ENCODE results near the gene ATG4B. TPM values are rescaled to one million over a fixed set of nuclear protein-coding genes. Genes with fewer than 3 reads are reported as not detected.

Gene ATG4B
- total RNA-seq, 6 experiments from 2014 or later, result 20.6 to 49.8 (median 39.3) TPM

GRCh38 chr2:241616168-241617125 lies 21.0 kb upstream of the ATG4B start:
- no peaks in the 10 kb centered on the region for H3K9me3 ChIP-seq
- no peaks in the 10 kb centered on the region for H3K27me3 ChIP-seq
- peak in 1 of 3 donors; percentile 53 for DNase-seq
- 41% methylated on average over 16 of the region's 30 CpGs for whole genome bisulfite sequencing (ENCODE audit: insufficient coverage, low coverage, low lambda C conversion rate, missing lambda C conversion rate)
- intact Hi-C loops (cut with DNase I), result no loop called here
- TF ChIP-seq POLR2A (IDR thresholded peaks at IDR 0.05), result no peak
- TF ChIP-seq, protein P1, sequence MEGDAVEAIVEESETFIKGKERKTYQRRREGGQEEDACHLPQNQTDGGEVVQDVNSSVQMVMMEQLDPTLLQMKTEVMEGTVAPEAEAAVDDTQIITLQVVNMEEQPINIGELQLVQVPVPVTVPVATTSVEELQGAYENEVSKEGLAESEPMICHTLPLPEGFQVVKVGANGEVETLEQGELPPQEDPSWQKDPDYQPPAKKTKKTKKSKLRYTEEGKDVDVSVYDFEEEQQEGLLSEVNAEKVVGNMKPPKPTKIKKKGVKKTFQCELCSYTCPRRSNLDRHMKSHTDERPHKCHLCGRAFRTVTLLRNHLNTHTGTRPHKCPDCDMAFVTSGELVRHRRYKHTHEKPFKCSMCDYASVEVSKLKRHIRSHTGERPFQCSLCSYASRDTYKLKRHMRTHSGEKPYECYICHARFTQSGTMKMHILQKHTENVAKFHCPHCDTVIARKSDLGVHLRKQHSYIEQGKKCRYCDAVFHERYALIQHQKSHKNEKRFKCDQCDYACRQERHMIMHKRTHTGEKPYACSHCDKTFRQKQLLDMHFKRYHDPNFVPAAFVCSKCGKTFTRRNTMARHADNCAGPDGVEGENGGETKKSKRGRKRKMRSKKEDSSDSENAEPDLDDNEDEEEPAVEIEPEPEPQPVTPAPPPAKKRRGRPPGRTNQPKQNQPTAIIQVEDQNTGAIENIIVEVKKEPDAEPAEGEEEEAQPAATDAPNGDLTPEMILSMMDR (IDR thresholded peaks at IDR 0.05), result peak in 1 of 4 donors; percentile 12
- H3K36me3 ChIP-seq, result peaks cover 0 to 5% (median 0%) of the 10 kb centered on the region in 4 donors
- ATAC-seq, result peak; percentile 63 to 73 (median 73)
- peak overlapping the region in 1 of 3 donors; percentile 25 for H3K27ac ChIP-seq
- peak overlapping the region; percentile 20 to 50 (median 41) for H3K4me3 ChIP-seq
- H3K4me1 ChIP-seq, result peaks cover 0 to 9% (median 0%) of the 10 kb centered on the region in 4 donors

DNA sequence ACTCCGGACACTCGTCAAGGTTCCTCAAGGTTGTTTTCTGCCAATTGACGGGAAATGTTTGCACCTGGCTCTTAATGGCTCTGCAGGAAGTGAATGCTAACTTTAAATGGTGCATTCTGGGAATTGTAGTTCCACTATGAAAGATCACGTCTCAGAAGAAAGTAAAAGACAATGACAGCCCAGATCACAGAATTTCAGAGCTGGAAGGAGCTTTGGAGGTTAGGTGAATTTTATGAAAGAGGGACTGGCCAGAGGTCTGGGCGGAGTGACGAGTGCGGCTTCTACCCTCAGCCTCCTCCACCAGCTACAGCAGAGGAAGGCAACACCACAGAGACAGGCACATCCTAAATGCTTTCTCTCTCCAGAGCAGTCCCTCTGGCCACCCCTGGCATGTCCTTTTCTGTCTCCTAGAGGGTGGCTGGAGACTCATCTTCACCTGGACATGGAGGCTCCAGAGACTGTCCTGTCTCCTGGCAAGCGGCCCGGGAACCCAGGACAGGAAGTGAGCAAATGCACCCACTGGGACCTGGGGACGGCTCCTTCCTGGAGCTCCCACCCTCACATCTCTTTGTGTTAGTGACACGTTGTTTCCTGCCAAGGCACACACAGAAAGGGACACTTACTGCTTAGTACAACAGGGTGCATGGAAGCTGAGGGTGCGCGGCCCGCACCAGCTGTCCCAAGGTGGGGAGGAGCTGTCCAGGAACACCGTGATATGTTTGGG lies 19.9 kb upstream of the ATG4B start:
- no peaks in the 10 kb centered on the region for H3K9me3 ChIP-seq
- TF ChIP-seq, protein P1 (IDR thresholded peaks at IDR 0.05), result no peak
- TF ChIP-seq POLR2A (IDR thresholded peaks at IDR 0.05), result no peak
- H3K4me1 ChIP-seq, result peaks cover 0 to 9% (median 0%) of the 10 kb centered on the region in 4 donors
- intact Hi-C loops (cut with DNase I), result no loop called here
- peak overlapping the region; percentile 20 to 50 (median 41) for H3K4me3 ChIP-seq
- 49% methylated on average over 15 of the region's 15 CpGs for WGBS (ENCODE audit: insufficient coverage, low coverage, low lambda C conversion rate, missing lambda C conversion rate)
- DNase-seq (no peak), ATAC-seq (peak; percentile 70 to 80 (median 74))
- H3K27ac ChIP-seq, result peak overlapping the region in 1 of 3 donors; percentile 25
- peaks cover 0 to 5% (median 0%) of the 10 kb centered on the region in 4 donors for H3K36me3 ChIP-seq
- no peaks in the 10 kb centered on the region for H3K27me3 ChIP-seq

DNA sequence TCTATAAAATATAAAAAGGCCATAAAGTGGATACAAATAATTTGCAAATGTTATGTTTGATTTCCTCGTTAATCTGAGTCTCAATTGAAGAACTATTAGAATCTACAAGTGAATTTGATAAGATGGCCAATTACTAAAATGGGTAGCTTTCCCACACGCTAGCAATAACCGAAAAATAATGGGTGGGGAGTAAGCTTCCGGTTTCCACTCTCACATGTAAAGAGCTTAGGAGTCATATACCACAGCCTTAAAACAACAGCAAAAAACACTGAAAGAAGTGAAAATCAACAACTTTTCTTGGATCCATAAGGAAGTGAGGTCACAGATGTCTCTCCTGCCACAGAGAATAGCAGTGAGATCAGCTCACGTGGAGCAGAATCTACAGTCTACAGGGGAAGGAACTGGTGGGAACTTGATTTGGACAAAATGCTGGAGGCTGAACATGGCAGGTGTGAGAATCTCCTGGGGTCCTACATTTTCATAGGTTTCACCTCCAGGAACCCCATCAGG lies 19.1 kb upstream of the ATG4B start:
- DNase-seq, result no peak
- WGBS (ENCODE audit: insufficient coverage, low coverage, low lambda C conversion rate, missing lambda C conversion rate), result 79% methylated on average over 5 of the region's 5 CpGs
- H3K4me1 ChIP-seq, result peaks cover 0 to 9% (median 0%) of the 10 kb centered on the region in 4 donors
- H3K36me3 ChIP-seq, result peaks cover 0 to 5% (median 0%) of the 10 kb centered on the region in 4 donors
- no peak for TF ChIP-seq POLR2A (IDR thresholded peaks at IDR 0.05)
- TF ChIP-seq, protein P1 (IDR thresholded peaks at IDR 0.05), result no peak
- no peaks in the 10 kb centered on the region for H3K9me3 ChIP-seq
- intact Hi-C loops (cut with DNase I), result no loop called here
- no peak for ATAC-seq
- H3K27ac ChIP-seq, result no peak overlapping the region
- H3K4me3 ChIP-seq, result no peak overlapping the region
- no peaks in the 10 kb centered on the region for H3K27me3 ChIP-seq

DNA sequence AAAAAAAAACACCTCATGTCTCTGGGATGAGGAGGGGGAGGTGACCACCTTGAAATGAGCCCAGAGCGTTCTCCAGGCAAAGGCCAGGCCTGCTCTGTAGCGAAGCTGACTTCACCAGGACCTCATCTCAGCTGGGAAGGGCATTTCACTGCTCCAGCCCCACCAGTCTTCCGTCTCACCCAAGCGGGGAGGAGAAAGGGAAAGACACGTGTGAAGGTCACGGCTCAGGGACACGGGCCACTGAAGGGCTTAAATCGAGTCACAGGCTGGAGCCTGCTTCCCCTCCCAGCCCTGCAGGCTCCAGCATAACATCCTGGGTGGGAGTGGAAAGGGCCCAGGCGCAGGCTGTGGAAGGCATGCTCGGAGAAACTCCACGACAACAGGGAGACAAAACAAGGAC lies 18.7 kb upstream of the ATG4B start:
- WGBS (ENCODE audit: insufficient coverage, low coverage, low lambda C conversion rate, missing lambda C conversion rate), result 90% methylated on average over 2 of the region's 11 CpGs
- H3K36me3 ChIP-seq, result peaks cover 0 to 5% (median 0%) of the 10 kb centered on the region in 4 donors
- DNase-seq (no peak), ATAC-seq (no peak)
- TF ChIP-seq, protein P1 (IDR thresholded peaks at IDR 0.05), result no peak
- TF ChIP-seq POLR2A (IDR thresholded peaks at IDR 0.05), result no peak
- intact Hi-C loops (cut with DNase I), result no loop called here
- H3K27me3 ChIP-seq, result no peaks in the 10 kb centered on the region
- H3K4me1 ChIP-seq, result peaks cover 0 to 9% (median 0%) of the 10 kb centered on the region in 4 donors
- H3K27ac ChIP-seq, result no peak overlapping the region
- no peaks in the 10 kb centered on the region for H3K9me3 ChIP-seq
- no peak overlapping the region for H3K4me3 ChIP-seq

Measured in right lobe of liver (tissue), 6 donors.